Measurements from ENCODE around the gene SLC35F2.

SLC35F2 gene

GRCh38 chr11:107747622-107748021 is 111.0 kb downstream of the SLC35F2 start:
- no peaks in the 10 kb centered on the region for H3K4me1 ChIP-seq (ENCODE audit: insufficient read depth, low read length, poor library complexity, severe bottlenecking)
- H3K79me2 ChIP-seq (ENCODE audit: insufficient read depth, low read length): no peaks in the 10 kb centered on the region
- TF ChIP-seq CTCF (conservative IDR thresholded peaks at IDR 0.05; ENCODE audit: low read length) (no peak), EZH2phosphoT487 (IDR thresholded peaks at IDR 0.05; ENCODE audit: borderline replicate concordance) (no peak)
- H3K9me3 ChIP-seq (ENCODE audit: insufficient read depth, low read depth, low read length): no peaks in the 10 kb centered on the region
- H3K9me2 ChIP-seq (replicated peaks; ENCODE audit: low read depth, low read length): no peaks in the 10 kb centered on the region
- H3K27me3 ChIP-seq (ENCODE audit: insufficient read depth, low read length, poor library complexity, severe bottlenecking): no peaks in the 10 kb centered on the region
- H3K9ac ChIP-seq (ENCODE audit: low read depth, low read length, poor library complexity, severe bottlenecking): no peak overlapping the region
- H3K4me2 ChIP-seq (ENCODE audit: low read depth, low read length, poor library complexity, severe bottlenecking): no peak overlapping the region
- H3F3A ChIP-seq (ENCODE audit: low read depth): no peaks in the 10 kb centered on the region
- H3K4me3 ChIP-seq (ENCODE audit: low read length, poor library complexity, severe bottlenecking): no peak overlapping the region
- no peak overlapping the region for H2AFZ ChIP-seq (ENCODE audit: low read length)
- H3K36me3 ChIP-seq (ENCODE audit: insufficient read depth, low read length): no peaks in the 10 kb centered on the region
- H4K20me1 ChIP-seq (ENCODE audit: insufficient read depth, low read length, poor library complexity, severe bottlenecking): no peaks in the 10 kb centered on the region

GRCh38 chr11:107744736-107745135 is 113.9 kb downstream of the SLC35F2 start:
- no peaks in the 10 kb centered on the region for H3K36me3 ChIP-seq (ENCODE audit: insufficient read depth, low read length)
- no peaks in the 10 kb centered on the region for H3K4me1 ChIP-seq (ENCODE audit: insufficient read depth, low read length, poor library complexity, severe bottlenecking)
- H3K9me2 ChIP-seq (replicated peaks; ENCODE audit: low read depth, low read length): no peaks in the 10 kb centered on the region
- no peak overlapping the region for H3K4me2 ChIP-seq (ENCODE audit: low read depth, low read length, poor library complexity, severe bottlenecking)
- H3K27me3 ChIP-seq (ENCODE audit: insufficient read depth, low read length, poor library complexity, severe bottlenecking): no peaks in the 10 kb centered on the region
- H3K9ac ChIP-seq (ENCODE audit: low read depth, low read length, poor library complexity, severe bottlenecking): no peak overlapping the region
- H3K79me2 ChIP-seq (ENCODE audit: insufficient read depth, low read length): no peaks in the 10 kb centered on the region
- no peak overlapping the region for H2AFZ ChIP-seq (ENCODE audit: low read length)
- H3K4me3 ChIP-seq (ENCODE audit: low read length, poor library complexity, severe bottlenecking): no peak overlapping the region
- H3F3A ChIP-seq (ENCODE audit: low read depth): no peaks in the 10 kb centered on the region
- H3K9me3 ChIP-seq (ENCODE audit: insufficient read depth, low read depth, low read length): no peaks in the 10 kb centered on the region; the same call in 1 of the 2 replicates
- H4K20me1 ChIP-seq (ENCODE audit: insufficient read depth, low read length, poor library complexity, severe bottlenecking): no peaks in the 10 kb centered on the region
- TF ChIP-seq CTCF (conservative IDR thresholded peaks at IDR 0.05; ENCODE audit: low read length) (no peak), EZH2phosphoT487 (IDR thresholded peaks at IDR 0.05; ENCODE audit: borderline replicate concordance) (no peak)

- Histone ChIP-seq H4K20me1 (ENCODE audit: insufficient read depth, low read length, poor library complexity, severe bottlenecking) (no peaks in the 10 kb centered on the region), H3K4me2 (ENCODE audit: low read depth, low read length, poor library complexity, severe bottlenecking) (no peak overlapping the region), H3K36me3 (ENCODE audit: insufficient read depth, low read length) (no peaks in the 10 kb centered on the region), H3K4me3 (ENCODE audit: low read length, poor library complexity, severe bottlenecking) (no peak overlapping the region), H3K9me3 (ENCODE audit: insufficient read depth, low read depth, low read length) (no peaks in the 10 kb centered on the region; the same call in 1 of the 2 replicates), H3K27me3 (ENCODE audit: insufficient read depth, low read length, poor library complexity, severe bottlenecking) (no peaks in the 10 kb centered on the region), H3K9me2 (replicated peaks; ENCODE audit: low read depth, low read length) (no peaks in the 10 kb centered on the region), H3K4me1 (ENCODE audit: insufficient read depth, low read length, poor library complexity, severe bottlenecking) (no peaks in the 10 kb centered on the region), H3F3A (ENCODE audit: low read depth) (no peaks in the 10 kb centered on the region), H3K79me2 (ENCODE audit: insufficient read depth, low read length) (no peaks in the 10 kb centered on the region), H3K9ac (ENCODE audit: low read depth, low read length, poor library complexity, severe bottlenecking) (no peak overlapping the region), H2AFZ (ENCODE audit: low read length) (no peak overlapping the region)
- TF ChIP-seq EZH2phosphoT487 (IDR thresholded peaks at IDR 0.05; ENCODE audit: borderline replicate concordance) (no peak), CTCF (conservative IDR thresholded peaks at IDR 0.05; ENCODE audit: low read length) (no peak)
These were observed 115.4 kb downstream of the SLC35F2 start for GRCh38 chr11:107743191-107743590.

All from Loucy (cell line).